Sigmoid colon (tissue), 7 donors: Measurements from ENCODE around the gene PKHD1. TPM values are rescaled to one million over a fixed set of nuclear protein-coding genes. Genes with fewer than 3 reads are reported as not detected.

Experiments
- DNase-seq: peaks from one replicate; pipeline ENCODE4 v3.0.0-alpha.2; 2019
- H3K27ac ChIP-seq, 4 donors: fragments of 200-600 bp; sonication (generic); one replicate each; pipeline ENCODE4 v1.5.1; 2016 to 2019; ENCODE audit warnings: mild to moderate bottlenecking in 1 of 4
- H3K27me3 ChIP-seq, 3 donors: fragments of 200-600 bp; sonication (generic); one replicate each; pipeline ENCODE4 v1.5.1; 2019; ENCODE audit warnings: mild to moderate bottlenecking in 1 of 3
- H3K36me3 ChIP-seq, 4 donors: fragments of 200-600 bp; sonication (generic); one replicate each; pipeline ENCODE4 v1.5.1; 2016 to 2019
- H3K4me1 ChIP-seq, 4 donors: fragments of 200-600 bp; sonication (generic); one replicate each; pipeline ENCODE4 v1.5.1; 2017 to 2019
- H3K4me3 ChIP-seq, 4 donors: fragments of 200-600 bp; sonication (generic); one replicate each; pipeline ENCODE4 v1.5.1; 2017 to 2019; ENCODE audit warnings: mild to moderate bottlenecking in 2 of 4, moderate library complexity in 1 of 4
- H3K9me3 ChIP-seq, 4 donors: fragments of 200-600 bp in 3 of 4; sonication (generic) in 3 of 4; one replicate each; pipeline versions ENCODE4 v1.5.1 to v1.6.1; 2013 to 2019
- CTCF ChIP-seq, 4 experiments: fragments of 450-650 bp in 3 of 4; fragments of 200-600 bp in 1 of 4; IDR thresholded peaks; one replicate each; pipeline ENCODE4 v1.5.1; 2016 to 2019; ENCODE audit warnings: antibody characterized with exemption in 4 of 4, mild to moderate bottlenecking in 3 of 4, moderate library complexity in 2 of 4
- EP300 ChIP-seq, 4 donors: sonication (generic); formaldehyde crosslinking; IDR thresholded peaks; one replicate each; pipeline ENCODE4 v1.6.1; 2017; ENCODE audit warnings: antibody characterized with exemption in 4 of 4
- POLR2A ChIP-seq, 2 donors: fragments of 450-650 bp; IDR thresholded peaks; one replicate each; pipeline ENCODE4 v1.6.1; 2016; ENCODE audit warnings: antibody characterized with exemption in 2 of 2, mild to moderate bottlenecking in 2 of 2, moderate library complexity in 2 of 2
- POLR2AphosphoS5 ChIP-seq, 4 donors: sonication (generic); formaldehyde crosslinking; IDR thresholded peaks; one replicate each; pipeline ENCODE4 v1.6.1; 2017; ENCODE audit warnings: antibody characterized with exemption in 4 of 4
- WGBS, 2 donors: extraction: QIAGEN DNeasy Blood & Tissue Kit; methylation state at CpG; one replicate each; pipeline ENCODE4 v1.1.7; 2013; 5-methylcytosine and 5-hydroxymethylcytosine counted together
- intact Hi-C: fragments of 100-400 bp; cut with DNase I; formaldehyde crosslinking; loops from one replicate; pipeline ENCODE4 v1.15.1; 2023
- polyA plus RNA-seq, 3 donors: library from polyadenylated mRNA; stranded (reverse); fragments of 200-250 nt; gene quantifications; one replicate each; pipeline ENCODE4 v1.2.3, GENCODE V29; 2013
- total RNA-seq, 4 donors: library from RNA; depleted of rRNA; stranded (reverse); fragments of >200 nt; gene quantifications; one replicate each; pipeline ENCODE4 v1.1.0, GENCODE V29; 2016
- donor health status: healthy with polysubstance abuse.
- donor health status: Bipolar disorder and iron deficiency.
- donor health status: healthy.

PKHD1 gene
- total RNA-seq (under 1 TPM; under 0.01 to 0.66 (median under 0.01) TPM), polyA plus RNA-seq (under 1 TPM in 1 of 3 donors, not detected in 2; 0.03 TPM)

- no peaks in the 10 kb centered on the region for H3K36me3 ChIP-seq
- H3K27me3 ChIP-seq = no peaks in the 10 kb centered on the region
- 17 to 48% methylated on average over 7 of the region's 7 CpGs for WGBS, 2 donors
- intact Hi-C loops = no loop called here
- DNase-seq = no peak
- no peaks in the 10 kb centered on the region for H3K4me1 ChIP-seq
- H3K4me3 ChIP-seq = no peak within 1 kb of the TSS
- TF ChIP-seq CTCF (IDR thresholded peaks at IDR 0.05) = no peak
- no peak for TF ChIP-seq POLR2A (IDR thresholded peaks at IDR 0.05)
- no peak for TF ChIP-seq POLR2AphosphoS5 (IDR thresholded peaks at IDR 0.05)
- TF ChIP-seq EP300 (IDR thresholded peaks at IDR 0.05) = no peak
- H3K9me3 ChIP-seq = no peaks in the 10 kb centered on the region
- no peak within 1 kb of the TSS for H3K27ac ChIP-seq
Observed at GRCh38 chr6:52087498-52087999, at the start of gene PKHD1. Gene PKHD1 (minus strand): TSS chr6:52087613. CDS start chr6:52084933, 2,680 bp downstream.

- H3K9me3 ChIP-seq = no peaks in the 10 kb centered on the region
- intact Hi-C loops = no loop called here
- DNase-seq = no peak
- H3K4me3 ChIP-seq = no peak overlapping the region
- no peaks in the 10 kb centered on the region for H3K36me3 ChIP-seq
- H3K27me3 ChIP-seq = no peaks in the 10 kb centered on the region
- 84 to 86% methylated on average over 12 of the region's 12 CpGs for WGBS, 2 donors
- H3K4me1 ChIP-seq = peaks cover 0 to 13% (median 8%) of the 10 kb centered on the region in 4 donors
- TF ChIP-seq POLR2AphosphoS5 (IDR thresholded peaks at IDR 0.05) (no peak), CTCF (IDR thresholded peaks at IDR 0.05) (no peak), EP300 (IDR thresholded peaks at IDR 0.05) (no peak), POLR2A (IDR thresholded peaks at IDR 0.05) (no peak)
- H3K27ac ChIP-seq = no peak overlapping the region
Observed at GRCh38 chr6:52136934-52137467, 49.6 kb upstream of the PKHD1 start.

GRCh38 chr6:52136055-52136454 is 48.6 kb upstream of the PKHD1 start:
- Histone ChIP-seq H3K4me1 (peaks cover 0 to 13% (median 8%) of the 10 kb centered on the region in 4 donors), H3K4me3 (no peak overlapping the region), H3K36me3 (no peaks in the 10 kb centered on the region), H3K27me3 (no peaks in the 10 kb centered on the region), H3K27ac (no peak overlapping the region), H3K9me3 (no peaks in the 10 kb centered on the region)
- WGBS, 2 donors = 74 to 80% methylated on average over 4 of the region's 4 CpGs
- no peak for DNase-seq
- intact Hi-C loops = no loop called here
- TF ChIP-seq CTCF (IDR thresholded peaks at IDR 0.05) (no peak), POLR2AphosphoS5 (IDR thresholded peaks at IDR 0.05) (no peak), POLR2A (IDR thresholded peaks at IDR 0.05) (no peak), EP300 (IDR thresholded peaks at IDR 0.05) (no peak)

GRCh38 chr6:52135217-52135616 is 47.8 kb upstream of the PKHD1 start:
- no peak for TF ChIP-seq POLR2A (IDR thresholded peaks at IDR 0.05)
- 89 to 92% methylated on average over 4 of the region's 4 CpGs for WGBS, 2 donors
- Histone ChIP-seq H3K9me3 (no peaks in the 10 kb centered on the region), H3K27ac (no peak overlapping the region), H3K4me1 (peaks cover 0 to 9% (median 6%) of the 10 kb centered on the region in 4 donors), H3K27me3 (no peaks in the 10 kb centered on the region), H3K36me3 (no peaks in the 10 kb centered on the region), H3K4me3 (no peak overlapping the region)
- no peak for DNase-seq
- intact Hi-C loops = no loop called here

GRCh38 chr6:52134011-52134410 is 46.6 kb upstream of the PKHD1 start:
- no peak for DNase-seq
- no peak for TF ChIP-seq CTCF (IDR thresholded peaks at IDR 0.05)
- TF ChIP-seq EP300 (IDR thresholded peaks at IDR 0.05) = no peak
- no peak for TF ChIP-seq POLR2A (IDR thresholded peaks at IDR 0.05)
- no peak for TF ChIP-seq POLR2AphosphoS5 (IDR thresholded peaks at IDR 0.05)
- H3K27me3 ChIP-seq = no peaks in the 10 kb centered on the region
- 85% methylated on average over 3 of the region's 3 CpGs for WGBS, 2 donors
- no peaks in the 10 kb centered on the region for H3K4me1 ChIP-seq
- no peaks in the 10 kb centered on the region for H3K36me3 ChIP-seq
- no peaks in the 10 kb centered on the region for H3K9me3 ChIP-seq
- H3K4me3 ChIP-seq = no peak overlapping the region
- no peak overlapping the region for H3K27ac ChIP-seq
- intact Hi-C loops = no loop called here
